ENCODE data around the gene ADAMTS5. TPM values are rescaled to one million over a fixed set of nuclear protein-coding genes. Genes with fewer than 3 reads are reported as not detected.

Gene ADAMTS5
- polyA plus RNA-seq, 1 donor from 2014 or later, result 1.6 TPM

DNA sequence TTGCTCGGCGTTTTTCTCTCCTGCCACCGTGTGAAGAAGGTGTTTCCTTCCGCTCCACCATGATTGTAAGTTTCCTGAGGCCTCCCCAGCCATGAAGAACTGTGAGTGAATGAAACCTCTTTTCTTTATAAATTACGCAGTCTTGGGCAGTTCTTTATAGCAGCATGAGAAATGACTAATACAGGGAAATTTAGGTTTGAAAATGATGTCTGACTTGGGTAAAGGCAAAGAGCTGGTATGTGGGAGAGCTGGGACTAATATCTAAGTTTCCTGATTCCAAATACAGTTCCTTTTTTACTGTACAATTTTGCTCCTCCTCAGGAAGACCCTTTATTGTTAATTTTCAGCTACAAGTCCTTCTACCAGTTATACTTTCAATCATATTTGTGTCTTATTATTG lies 16.7 kb upstream of the ADAMTS5 start:
- no peak overlapping the region for H3K9ac ChIP-seq (ENCODE audit: low read length)
- H4K20me1 ChIP-seq (ENCODE audit: insufficient read depth), result no peaks in the 10 kb centered on the region
- H3K9me2 ChIP-seq (ENCODE audit: insufficient read depth, low read length), result no peaks in the 10 kb centered on the region
- H3K9me3 ChIP-seq (ENCODE audit: low read length), result no peaks in the 10 kb centered on the region
- no peaks in the 10 kb centered on the region for H3K79me2 ChIP-seq (replicated peaks; ENCODE audit: insufficient read depth, low read length)
- no peaks in the 10 kb centered on the region for H3F3A ChIP-seq (ENCODE audit: insufficient read depth, low read length, poor library complexity, severe bottlenecking)
- H3K4me3 ChIP-seq (ENCODE audit: low read length), result no peak overlapping the region
- H3K27ac ChIP-seq (ENCODE audit: low read length), result no peak overlapping the region
- H2AFZ ChIP-seq (ENCODE audit: low read depth, low read length), result no peak overlapping the region
- H3K4me2 ChIP-seq (ENCODE audit: low read length), result no peak overlapping the region
- no peaks in the 10 kb centered on the region for H3K27me3 ChIP-seq (ENCODE audit: insufficient read depth, low read depth, low read length)
- H3K36me3 ChIP-seq (ENCODE audit: insufficient read depth, low read length), result no peaks in the 10 kb centered on the region
- TF ChIP-seq EZH2 (IDR thresholded peaks at IDR 0.05; ENCODE audit: borderline replicate concordance, insufficient read depth, low read length, poor library complexity, severe bottlenecking), result no peak
- TF ChIP-seq, protein P1, sequence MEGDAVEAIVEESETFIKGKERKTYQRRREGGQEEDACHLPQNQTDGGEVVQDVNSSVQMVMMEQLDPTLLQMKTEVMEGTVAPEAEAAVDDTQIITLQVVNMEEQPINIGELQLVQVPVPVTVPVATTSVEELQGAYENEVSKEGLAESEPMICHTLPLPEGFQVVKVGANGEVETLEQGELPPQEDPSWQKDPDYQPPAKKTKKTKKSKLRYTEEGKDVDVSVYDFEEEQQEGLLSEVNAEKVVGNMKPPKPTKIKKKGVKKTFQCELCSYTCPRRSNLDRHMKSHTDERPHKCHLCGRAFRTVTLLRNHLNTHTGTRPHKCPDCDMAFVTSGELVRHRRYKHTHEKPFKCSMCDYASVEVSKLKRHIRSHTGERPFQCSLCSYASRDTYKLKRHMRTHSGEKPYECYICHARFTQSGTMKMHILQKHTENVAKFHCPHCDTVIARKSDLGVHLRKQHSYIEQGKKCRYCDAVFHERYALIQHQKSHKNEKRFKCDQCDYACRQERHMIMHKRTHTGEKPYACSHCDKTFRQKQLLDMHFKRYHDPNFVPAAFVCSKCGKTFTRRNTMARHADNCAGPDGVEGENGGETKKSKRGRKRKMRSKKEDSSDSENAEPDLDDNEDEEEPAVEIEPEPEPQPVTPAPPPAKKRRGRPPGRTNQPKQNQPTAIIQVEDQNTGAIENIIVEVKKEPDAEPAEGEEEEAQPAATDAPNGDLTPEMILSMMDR (IDR thresholded peaks at IDR 0.05; ENCODE audit: poor library complexity, severe bottlenecking), result no peak
- TF ChIP-seq POLR2AphosphoS5 (IDR thresholded peaks at IDR 0.05), result no peak
- TF ChIP-seq SMC3 (conservative IDR thresholded peaks at IDR 0.05; ENCODE audit: poor library complexity), result no peak
- no peak for TF ChIP-seq MXI1 (conservative IDR thresholded peaks at IDR 0.05; ENCODE audit: poor library complexity, severe bottlenecking)
- TF ChIP-seq RAD21 (conservative IDR thresholded peaks at IDR 0.05), result no peak
- no peak for TF ChIP-seq TAF1 (IDR thresholded peaks at IDR 0.05; ENCODE audit: low read depth)
- no peak for TF ChIP-seq EP300 (conservative IDR thresholded peaks at IDR 0.05; ENCODE audit: poor library complexity, severe bottlenecking)
- TF ChIP-seq, protein P2, sequence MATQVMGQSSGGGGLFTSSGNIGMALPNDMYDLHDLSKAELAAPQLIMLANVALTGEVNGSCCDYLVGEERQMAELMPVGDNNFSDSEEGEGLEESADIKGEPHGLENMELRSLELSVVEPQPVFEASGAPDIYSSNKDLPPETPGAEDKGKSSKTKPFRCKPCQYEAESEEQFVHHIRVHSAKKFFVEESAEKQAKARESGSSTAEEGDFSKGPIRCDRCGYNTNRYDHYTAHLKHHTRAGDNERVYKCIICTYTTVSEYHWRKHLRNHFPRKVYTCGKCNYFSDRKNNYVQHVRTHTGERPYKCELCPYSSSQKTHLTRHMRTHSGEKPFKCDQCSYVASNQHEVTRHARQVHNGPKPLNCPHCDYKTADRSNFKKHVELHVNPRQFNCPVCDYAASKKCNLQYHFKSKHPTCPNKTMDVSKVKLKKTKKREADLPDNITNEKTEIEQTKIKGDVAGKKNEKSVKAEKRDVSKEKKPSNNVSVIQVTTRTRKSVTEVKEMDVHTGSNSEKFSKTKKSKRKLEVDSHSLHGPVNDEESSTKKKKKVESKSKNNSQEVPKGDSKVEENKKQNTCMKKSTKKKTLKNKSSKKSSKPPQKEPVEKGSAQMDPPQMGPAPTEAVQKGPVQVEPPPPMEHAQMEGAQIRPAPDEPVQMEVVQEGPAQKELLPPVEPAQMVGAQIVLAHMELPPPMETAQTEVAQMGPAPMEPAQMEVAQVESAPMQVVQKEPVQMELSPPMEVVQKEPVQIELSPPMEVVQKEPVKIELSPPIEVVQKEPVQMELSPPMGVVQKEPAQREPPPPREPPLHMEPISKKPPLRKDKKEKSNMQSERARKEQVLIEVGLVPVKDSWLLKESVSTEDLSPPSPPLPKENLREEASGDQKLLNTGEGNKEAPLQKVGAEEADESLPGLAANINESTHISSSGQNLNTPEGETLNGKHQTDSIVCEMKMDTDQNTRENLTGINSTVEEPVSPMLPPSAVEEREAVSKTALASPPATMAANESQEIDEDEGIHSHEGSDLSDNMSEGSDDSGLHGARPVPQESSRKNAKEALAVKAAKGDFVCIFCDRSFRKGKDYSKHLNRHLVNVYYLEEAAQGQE (IDR thresholded peaks at IDR 0.05; ENCODE audit: borderline replicate concordance), result no peak

DNA sequence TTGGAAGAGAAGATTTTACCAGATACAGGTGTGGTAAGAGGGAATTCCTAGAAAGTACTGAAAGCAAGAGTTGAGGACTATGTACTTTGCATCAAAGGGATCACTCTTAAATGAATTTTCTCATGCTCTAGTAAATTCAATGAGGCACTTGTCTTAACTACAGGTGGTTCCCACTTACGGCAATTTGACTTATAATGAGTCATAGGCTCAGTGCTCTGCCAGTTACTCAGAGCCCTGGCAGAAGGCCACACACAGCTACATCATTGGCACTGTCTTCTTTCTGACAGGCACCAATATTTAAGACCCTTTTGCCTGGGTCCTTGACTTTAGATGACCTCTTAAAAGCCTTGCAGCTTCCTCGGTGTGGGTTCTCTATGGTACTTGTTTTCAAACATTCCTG lies 15.9 kb upstream of the ADAMTS5 start:
- no peaks in the 10 kb centered on the region for H4K20me1 ChIP-seq (ENCODE audit: insufficient read depth)
- H3K4me2 ChIP-seq (ENCODE audit: low read length), result no peak overlapping the region
- no peak overlapping the region for H3K4me3 ChIP-seq (ENCODE audit: low read length)
- no peaks in the 10 kb centered on the region for H3K9me3 ChIP-seq (ENCODE audit: low read length)
- no peaks in the 10 kb centered on the region for H3K9me2 ChIP-seq (ENCODE audit: insufficient read depth, low read length)
- H3K27ac ChIP-seq (ENCODE audit: low read length), result no peak overlapping the region
- no peak overlapping the region for H2AFZ ChIP-seq (ENCODE audit: low read depth, low read length)
- TF ChIP-seq TAF1 (IDR thresholded peaks at IDR 0.05; ENCODE audit: low read depth) (no peak), RAD21 (conservative IDR thresholded peaks at IDR 0.05) (no peak), EP300 (conservative IDR thresholded peaks at IDR 0.05; ENCODE audit: poor library complexity, severe bottlenecking) (no peak), EZH2 (IDR thresholded peaks at IDR 0.05; ENCODE audit: borderline replicate concordance, insufficient read depth, low read length, poor library complexity, severe bottlenecking) (no peak), SMC3 (conservative IDR thresholded peaks at IDR 0.05; ENCODE audit: poor library complexity) (no peak), POLR2AphosphoS5 (IDR thresholded peaks at IDR 0.05) (no peak)
- TF ChIP-seq, protein P2 (IDR thresholded peaks at IDR 0.05; ENCODE audit: borderline replicate concordance), result no peak
- H3K9ac ChIP-seq (ENCODE audit: low read length), result no peak overlapping the region
- H3K79me2 ChIP-seq (replicated peaks; ENCODE audit: insufficient read depth, low read length), result no peaks in the 10 kb centered on the region
- no peaks in the 10 kb centered on the region for H3K27me3 ChIP-seq (ENCODE audit: insufficient read depth, low read depth, low read length)
- no peaks in the 10 kb centered on the region for H3K36me3 ChIP-seq (ENCODE audit: insufficient read depth, low read length)
- no peaks in the 10 kb centered on the region for H3F3A ChIP-seq (ENCODE audit: insufficient read depth, low read length, poor library complexity, severe bottlenecking)

All from neural cell (in vitro differentiated cells).